CD14-positive monocyte (primary cell): Measurements from ENCODE around the gene BTBD9. TPM values are rescaled to one million over a fixed set of nuclear protein-coding genes. Genes with fewer than 3 reads are reported as not detected.

ENCODE experiments used
- DNase-seq, 3 donors: peaks; one replicate each; pipeline ENCODE4 v3.0.0-alpha.2; 2011 to 2022
- H2AFZ ChIP-seq: 2 replicates; pipeline ENCODE4 v1.6.0; 2012; ENCODE audit warnings: mild to moderate bottlenecking, low read depth, low read length, inconsistent platforms; ENCODE audit not compliant: insufficient read depth, poor library complexity, severe bottlenecking
- H3K27ac ChIP-seq, 2 donors: 1 replicate in 1 of 2; 2 replicates in 1 of 2; pipeline ENCODE4 v1.5.1; 2012 to 2013; ENCODE audit warnings: low read length in 2 of 2, control low read depth in 1 of 2, inconsistent platforms in 1 of 2, low read depth in 1 of 2, mild to moderate bottlenecking in 1 of 2
- H3K27me3 ChIP-seq, 2 donors: one replicate each; pipeline versions ENCODE4 v1.6.0 to v1.6.1; 2011 to 2013; ENCODE audit warnings: low read length in 2 of 2; ENCODE audit not compliant: control insufficient read depth in 2 of 2, insufficient read depth in 2 of 2
- H3K36me3 ChIP-seq, 2 donors: replicated peaks in 1 of 2; 1 replicate in 1 of 2; 2 replicates in 1 of 2; pipeline versions ENCODE4 v1.5.1 to v1.6.1; 2012 to 2013; ENCODE audit warnings: low read length in 2 of 2, control low read depth in 1 of 2, inconsistent platforms in 1 of 2, mild to moderate bottlenecking in 1 of 2; ENCODE audit not compliant: insufficient read depth in 2 of 2, control insufficient read depth in 1 of 2
- H3K4me1 ChIP-seq, 2 donors: 1 replicate in 1 of 2; 2 replicates in 1 of 2; pipeline versions ENCODE4 v1.5.1 to v1.6.1; 2012 to 2013; ENCODE audit warnings: low read length in 2 of 2, control low read depth in 1 of 2, inconsistent platforms in 1 of 2, mild to moderate bottlenecking in 1 of 2, moderate library complexity in 1 of 2; ENCODE audit not compliant: insufficient read depth in 2 of 2, control insufficient read depth in 1 of 2
- H3K4me2 ChIP-seq: replicated peaks from 2 replicates; pipeline ENCODE3; 2012; ENCODE audit warnings: low read length, moderate library complexity, mild to moderate bottlenecking; ENCODE audit not compliant: poor library complexity, severe bottlenecking; ENCODE audit errors: extremely low read depth
- H3K4me3 ChIP-seq, 3 experiments: fragments of 200-600 bp in 1 of 3; sonication (generic) in 1 of 3; replicated peaks in 1 of 3; 1 replicate in 2 of 3; 2 replicates in 1 of 3; pipeline ENCODE4 v1.5.1; 2011 to 2013; ENCODE audit warnings: low read length in 3 of 3, mild to moderate bottlenecking in 3 of 3, control low read depth in 2 of 3, low read depth in 2 of 3, inconsistent platforms in 1 of 3, moderate library complexity in 1 of 3
- H3K79me2 ChIP-seq: 2 replicates; pipeline ENCODE4 v1.6.0; 2012; ENCODE audit warnings: mild to moderate bottlenecking, control low read depth, inconsistent platforms, low read length, moderate library complexity; ENCODE audit not compliant: insufficient read depth
- H3K9ac ChIP-seq: 2 replicates; pipeline ENCODE4 v1.6.0; 2017; ENCODE audit warnings: low read length, mild to moderate bottlenecking; ENCODE audit not compliant: insufficient read depth, poor library complexity, severe bottlenecking
- H3K9me3 ChIP-seq, 2 donors: replicated peaks in 1 of 2; 1 replicate in 1 of 2; 2 replicates in 1 of 2; pipeline versions ENCODE4 v1.5.1 to v1.6.1; 2012 to 2013; ENCODE audit warnings: low read length in 2 of 2, control low read depth in 1 of 2; ENCODE audit not compliant: control insufficient read depth in 1 of 2, insufficient read depth in 1 of 2
- H4K20me1 ChIP-seq: 2 replicates; pipeline ENCODE4 v1.6.0; 2012; ENCODE audit warnings: mild to moderate bottlenecking, low read length, control low read depth, moderate library complexity; ENCODE audit not compliant: insufficient read depth
- H3K27ac Mint-ChIP-seq, 7 donors: one replicate each; pipeline ENCODE4 v1.8.0; 2020; ENCODE audit warnings: mild to moderate bottlenecking in 7 of 7, mixed read lengths in 7 of 7, moderate library complexity in 6 of 7, inconsistent platforms in 2 of 7
- H3K27me3 Mint-ChIP-seq, 3 donors: one replicate each; pipeline ENCODE4 v1.8.0; 2021 to 2022; ENCODE audit warnings: low read depth in 3 of 3, mild to moderate bottlenecking in 3 of 3, mixed read lengths in 3 of 3, moderate library complexity in 3 of 3, inconsistent platforms in 1 of 3
- H3K36me3 Mint-ChIP-seq, 2 donors: one replicate each; pipeline ENCODE4 v1.8.0; 2020; ENCODE audit warnings: mixed read lengths in 2 of 2, inconsistent platforms in 1 of 2, mild to moderate bottlenecking in 1 of 2
- H3K4me1 Mint-ChIP-seq: one replicate; pipeline ENCODE4 v1.8.0; 2020; ENCODE audit warnings: mild to moderate bottlenecking, mixed read lengths
- H3K4me3 Mint-ChIP-seq, 2 donors: one replicate each; pipeline ENCODE4 v1.8.0; 2020; ENCODE audit warnings: mild to moderate bottlenecking in 2 of 2, mixed read lengths in 2 of 2, moderate library complexity in 1 of 2
- H3K9me3 Mint-ChIP-seq, 7 donors: one replicate each; pipeline ENCODE4 v1.8.0; 2020 to 2022; ENCODE audit warnings: mixed read lengths in 7 of 7, mild to moderate bottlenecking in 6 of 7, moderate library complexity in 6 of 7, inconsistent platforms in 2 of 7
- WGBS: methylation state at CpG from one replicate; pipeline ENCODE4 v1.1.5; 2013; ENCODE audit warnings: missing lambda C conversion rate; ENCODE audit not compliant: insufficient coverage; 5-methylcytosine and 5-hydroxymethylcytosine counted together
- intact Hi-C, 2 donors: fragments of 100-400 bp; cut with micrococcal nuclease; formaldehyde crosslinking; loops; one replicate each; pipeline versions ENCODE4 v1.15.0 to v1.15.1; 2023
- polyA plus RNA-seq, 3 donors: library from polyadenylated mRNA; depleted of rRNA in 1 of 3; unstranded in 2 of 3; stranded (reverse) in 1 of 3; fragments of 300-500 nt in 2 of 3; fragments of >200 nt in 1 of 3; fragmentation: Illumina TruSeq in 2 of 3; gene quantifications; 1 replicate in 2 of 3; 2 replicates in 1 of 3; pipeline ENCODE4 v1.2.3, GENCODE V29; 2012 to 2021
- TF ChIP-seq, protein P1 (sequence below): fragments of 200-600 bp; IDR thresholded peaks from one replicate; pipeline ENCODE4 v1.8.0; 2022; ENCODE audit warnings: antibody characterized with exemption, mild to moderate bottlenecking

Gene BTBD9
- polyA plus RNA-seq, 3 donors: 5.2 to 7.5 (median 6.2) TPM

GRCh38 chr6:38525888-38526287, 113.8 kb downstream of the BTBD9 start:
- Histone ChIP-seq H2AFZ (no peak overlapping the region), H3K4me2 (no peak overlapping the region), H3K4me1 (no peaks in the 10 kb centered on the region), H3K27ac (no peak overlapping the region), H4K20me1 (no peaks in the 10 kb centered on the region), H3K9me3 (peaks cover 24 to 33% of the 10 kb centered on the region in 2 donors), H3K9ac (no peak overlapping the region), H3K4me3 (no peak overlapping the region), H3K36me3 (peaks cover 0 to 7% of the 10 kb centered on the region in 2 donors), H3K79me2 (no peaks in the 10 kb centered on the region), H3K27me3 (no peaks in the 10 kb centered on the region)
- Mint-ChIP-seq H3K36me3 (peaks cover 21 to 26% of the 10 kb centered on the region in 2 donors), H3K4me1 (peaks cover 7% of the 10 kb centered on the region), H3K9me3 (peaks cover 18 to 45% (median 35%) of the 10 kb centered on the region in 7 donors), H3K27ac (no peak overlapping the region), H3K27me3 (peaks cover 0 to 1% (median 1%) of the 10 kb centered on the region in 3 donors), H3K4me3 (no peak overlapping the region)
- intact Hi-C loops: no loop called here
- TF ChIP-seq, protein P1, sequence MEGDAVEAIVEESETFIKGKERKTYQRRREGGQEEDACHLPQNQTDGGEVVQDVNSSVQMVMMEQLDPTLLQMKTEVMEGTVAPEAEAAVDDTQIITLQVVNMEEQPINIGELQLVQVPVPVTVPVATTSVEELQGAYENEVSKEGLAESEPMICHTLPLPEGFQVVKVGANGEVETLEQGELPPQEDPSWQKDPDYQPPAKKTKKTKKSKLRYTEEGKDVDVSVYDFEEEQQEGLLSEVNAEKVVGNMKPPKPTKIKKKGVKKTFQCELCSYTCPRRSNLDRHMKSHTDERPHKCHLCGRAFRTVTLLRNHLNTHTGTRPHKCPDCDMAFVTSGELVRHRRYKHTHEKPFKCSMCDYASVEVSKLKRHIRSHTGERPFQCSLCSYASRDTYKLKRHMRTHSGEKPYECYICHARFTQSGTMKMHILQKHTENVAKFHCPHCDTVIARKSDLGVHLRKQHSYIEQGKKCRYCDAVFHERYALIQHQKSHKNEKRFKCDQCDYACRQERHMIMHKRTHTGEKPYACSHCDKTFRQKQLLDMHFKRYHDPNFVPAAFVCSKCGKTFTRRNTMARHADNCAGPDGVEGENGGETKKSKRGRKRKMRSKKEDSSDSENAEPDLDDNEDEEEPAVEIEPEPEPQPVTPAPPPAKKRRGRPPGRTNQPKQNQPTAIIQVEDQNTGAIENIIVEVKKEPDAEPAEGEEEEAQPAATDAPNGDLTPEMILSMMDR: no peak
- no peak for DNase-seq
- WGBS: 100% methylated on average over 2 of the region's 2 CpGs

GRCh38 chr6:38524436-38525145, 115.1 kb downstream of the BTBD9 start:
- H3K4me3 ChIP-seq: no peak overlapping the region
- H3K9me3 ChIP-seq: peaks cover 24 to 29% of the 10 kb centered on the region in 2 donors
- Mint-ChIP-seq H3K4me3 (no peak overlapping the region), H3K9me3 (peaks cover 13 to 36% (median 22%) of the 10 kb centered on the region in 7 donors), H3K27ac (no peak overlapping the region), H3K4me1 (peaks cover 5% of the 10 kb centered on the region), H3K27me3 (peaks cover 0 to 1% (median 1%) of the 10 kb centered on the region in 3 donors), H3K36me3 (peaks cover 17 to 25% of the 10 kb centered on the region in 2 donors)
- H3K4me2 ChIP-seq: no peak overlapping the region
- no peak for DNase-seq
- no peaks in the 10 kb centered on the region for H3K79me2 ChIP-seq
- no peaks in the 10 kb centered on the region for H3K27me3 ChIP-seq
- H3K36me3 ChIP-seq: peaks cover 0 to 7% of the 10 kb centered on the region in 2 donors
- no CpG with 5 or more reads among the region's 3 CpGs for WGBS
- TF ChIP-seq, protein P1: no peak
- H3K9ac ChIP-seq: no peak overlapping the region
- H3K27ac ChIP-seq: no peak overlapping the region
- H3K4me1 ChIP-seq: no peaks in the 10 kb centered on the region
- intact Hi-C loops: no loop called here
- no peaks in the 10 kb centered on the region for H4K20me1 ChIP-seq
- H2AFZ ChIP-seq: no peak overlapping the region
